Left ventricle myocardium inferior (tissue), 1 donor: ENCODE results near the gene RRM1. TPM values are rescaled to one million over a fixed set of nuclear protein-coding genes. Genes with fewer than 3 reads are reported as not detected.
"Not testable (repeated sequence)": the region's sequence is repeated elsewhere in the genome, so short reads cannot be mapped to it uniquely, and the experiment has no call there.

Experiments used
- DNase-seq: peaks from one replicate; pipeline ENCODE4 v3.0.0-alpha.2; 2020
- H3K27ac ChIP-seq: fragments of 200-600 bp; replicated peaks from 2 replicates; pipeline ENCODE4 v1.8.0; 2021
- H3K27me3 ChIP-seq: fragments of 200-600 bp; 2 replicates; pipeline ENCODE4 v1.8.0; 2021; ENCODE audit warnings: low read depth
- H3K36me3 ChIP-seq: fragments of 200-600 bp; 2 replicates; pipeline ENCODE4 v1.8.0; 2021
- H3K4me1 ChIP-seq: fragments of 200-600 bp; 2 replicates; pipeline ENCODE4 v1.8.0; 2021
- H3K4me3 ChIP-seq: fragments of 200-600 bp; 2 replicates; pipeline ENCODE4 v1.8.0; 2021; ENCODE audit warnings: mild to moderate bottlenecking, moderate library complexity
- H3K9me3 ChIP-seq: fragments of 200-600 bp; replicated peaks from 2 replicates; pipeline ENCODE4 v1.8.0; 2021
- intact Hi-C: fragments of 100-400 bp; cut with micrococcal nuclease; formaldehyde crosslinking; loops from one replicate; pipeline ENCODE4 v1.11.0; 2022
- total RNA-seq: library from RNA; stranded (reverse); fragmentation: NEBNext Ultra II Directional; extraction: Animal tissue kit (Norgen Biotek cat#: 25700); gene quantifications from one replicate; pipeline ENCODE4 v1.2.1, GENCODE V29; 2021
- TF ChIP-seq, protein P1 (sequence below): fragments of 200-600 bp; IDR thresholded peaks from 2 replicates; pipeline ENCODE4 v1.8.0; 2021; ENCODE audit warnings: antibody characterized with exemption, mild to moderate bottlenecking, borderline replicate concordance
- donor health status: DM: no; HTN: yes; CAD: no; lungs with severe emphysema.

RRM1 gene
- total RNA-seq, 1 donor from 2014 or later = 28.5 TPM

DNA sequence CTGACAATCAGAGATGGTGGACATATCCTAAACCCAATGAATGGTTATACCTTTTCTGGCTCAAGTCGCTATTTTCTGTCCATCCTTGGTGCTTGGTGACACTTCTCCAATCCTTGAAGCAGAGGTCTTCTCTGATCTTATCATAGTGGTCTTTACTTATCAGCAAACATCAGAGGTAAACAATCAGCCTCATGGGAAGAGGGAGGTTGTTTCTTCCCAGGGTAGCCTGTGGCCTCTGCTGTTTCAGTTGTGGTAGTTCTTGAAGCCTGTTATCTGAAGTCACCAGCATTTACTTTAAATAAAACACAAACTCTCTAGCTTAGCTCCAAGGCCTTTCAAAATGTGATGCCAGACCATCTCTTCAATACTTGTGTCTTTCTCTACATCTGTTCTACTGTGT is 66.7 kb downstream of the RRM1 start:
- Histone ChIP-seq H3K9me3 (no peaks in the 10 kb centered on the region), H3K27me3 (no peaks in the 10 kb centered on the region), H3K36me3 (no peaks in the 10 kb centered on the region), H3K27ac (no peak overlapping the region), H3K4me3 (no peak overlapping the region), H3K4me1 (no peaks in the 10 kb centered on the region)
- intact Hi-C loops = no loop called here
- DNase-seq = no peak
- TF ChIP-seq, protein P1, sequence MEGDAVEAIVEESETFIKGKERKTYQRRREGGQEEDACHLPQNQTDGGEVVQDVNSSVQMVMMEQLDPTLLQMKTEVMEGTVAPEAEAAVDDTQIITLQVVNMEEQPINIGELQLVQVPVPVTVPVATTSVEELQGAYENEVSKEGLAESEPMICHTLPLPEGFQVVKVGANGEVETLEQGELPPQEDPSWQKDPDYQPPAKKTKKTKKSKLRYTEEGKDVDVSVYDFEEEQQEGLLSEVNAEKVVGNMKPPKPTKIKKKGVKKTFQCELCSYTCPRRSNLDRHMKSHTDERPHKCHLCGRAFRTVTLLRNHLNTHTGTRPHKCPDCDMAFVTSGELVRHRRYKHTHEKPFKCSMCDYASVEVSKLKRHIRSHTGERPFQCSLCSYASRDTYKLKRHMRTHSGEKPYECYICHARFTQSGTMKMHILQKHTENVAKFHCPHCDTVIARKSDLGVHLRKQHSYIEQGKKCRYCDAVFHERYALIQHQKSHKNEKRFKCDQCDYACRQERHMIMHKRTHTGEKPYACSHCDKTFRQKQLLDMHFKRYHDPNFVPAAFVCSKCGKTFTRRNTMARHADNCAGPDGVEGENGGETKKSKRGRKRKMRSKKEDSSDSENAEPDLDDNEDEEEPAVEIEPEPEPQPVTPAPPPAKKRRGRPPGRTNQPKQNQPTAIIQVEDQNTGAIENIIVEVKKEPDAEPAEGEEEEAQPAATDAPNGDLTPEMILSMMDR = no peak

DNA sequence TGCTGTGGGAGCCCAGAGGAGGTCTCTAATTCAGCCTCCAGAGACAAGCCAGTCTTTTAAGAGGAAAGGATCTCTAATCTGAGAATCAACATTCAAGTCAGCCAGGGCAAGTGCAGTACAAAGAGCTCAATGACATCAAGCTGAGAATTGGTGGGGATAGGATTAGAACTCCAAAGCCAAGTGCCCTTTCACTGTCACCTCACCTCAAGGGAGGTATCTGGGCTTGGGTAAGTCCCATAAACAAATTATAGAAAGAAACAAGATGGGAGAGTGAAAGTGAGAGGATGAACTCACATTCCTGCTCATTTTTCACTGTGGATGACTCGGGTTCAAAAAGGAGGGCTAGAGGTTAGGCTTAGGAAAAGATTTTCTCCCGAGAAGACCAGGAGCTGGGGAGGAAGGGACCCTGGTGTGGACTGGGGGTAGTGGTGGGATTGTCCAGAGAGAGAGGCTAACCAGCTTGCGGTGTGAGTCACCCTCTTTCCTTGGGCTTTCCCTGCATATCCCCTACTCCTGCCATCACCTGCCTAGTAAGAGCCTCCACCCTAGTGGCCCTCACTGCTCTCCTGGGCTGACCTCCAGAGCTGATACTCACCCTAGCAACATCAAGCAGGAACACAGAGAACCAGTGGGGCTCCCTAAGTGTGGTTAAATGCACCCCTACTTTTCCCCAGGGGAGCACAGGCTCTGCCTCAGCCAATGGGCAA is 70.4 kb downstream of the RRM1 start:
- Histone ChIP-seq H3K4me3 (no peak overlapping the region), H3K9me3 (no peaks in the 10 kb centered on the region), H3K36me3 (no peaks in the 10 kb centered on the region), H3K27ac (no peak overlapping the region), H3K27me3 (no peaks in the 10 kb centered on the region), H3K4me1 (no peaks in the 10 kb centered on the region)
- no peak for DNase-seq
- TF ChIP-seq, protein P1 = no peak
- intact Hi-C loops = no loop called here

DNA sequence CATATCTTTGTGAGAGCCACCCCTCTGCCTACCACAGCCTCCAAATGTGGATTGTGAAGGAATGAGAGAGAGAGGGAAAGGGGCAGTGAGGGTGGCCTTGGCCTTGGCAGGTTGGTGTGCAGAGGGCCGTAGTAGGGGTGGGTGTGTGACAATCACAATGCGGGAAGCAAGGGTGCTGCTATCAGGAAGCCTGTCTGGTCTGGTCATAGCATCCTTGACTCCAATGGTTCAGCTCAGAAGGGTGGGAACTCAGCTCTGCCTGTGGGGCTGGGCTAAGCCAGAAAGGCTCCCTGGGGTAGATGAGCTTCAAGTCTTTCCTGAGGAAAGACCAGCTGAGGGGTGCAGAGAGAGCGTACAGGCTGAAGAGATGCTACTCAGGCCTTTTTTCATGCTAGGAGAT is 72.7 kb downstream of the RRM1 start:
- H3K36me3 ChIP-seq = no peaks in the 10 kb centered on the region
- no peak overlapping the region for H3K27ac ChIP-seq
- intact Hi-C loops = no loop called here
- DNase-seq = no peak
- no peak overlapping the region for H3K4me3 ChIP-seq
- no peaks in the 10 kb centered on the region for H3K9me3 ChIP-seq
- TF ChIP-seq, protein P1 = no peak
- no peaks in the 10 kb centered on the region for H3K27me3 ChIP-seq
- no peaks in the 10 kb centered on the region for H3K4me1 ChIP-seq

DNA sequence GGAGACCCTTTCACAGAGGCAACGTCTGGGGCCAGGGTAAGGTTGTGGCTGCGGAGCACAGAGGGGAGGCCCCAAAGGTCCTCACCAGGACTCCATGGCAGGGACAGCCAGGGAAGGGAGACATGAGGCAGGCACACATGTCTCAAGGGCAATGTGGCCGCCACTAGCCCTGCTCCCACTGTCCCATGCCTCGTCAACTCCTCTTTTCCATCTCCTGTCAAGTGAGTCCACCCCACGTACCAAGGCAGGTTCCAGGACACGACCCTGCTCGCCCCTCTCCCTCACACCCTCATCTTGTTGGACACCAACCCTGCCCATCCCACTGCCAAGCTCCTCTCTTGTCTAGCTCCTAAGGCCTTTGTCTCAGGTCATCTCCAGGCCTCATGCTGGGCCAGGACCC is 73.2 kb downstream of the RRM1 start:
- no peaks in the 10 kb centered on the region for H3K4me1 ChIP-seq
- H3K4me3 ChIP-seq = no peak overlapping the region
- no peaks in the 10 kb centered on the region for H3K27me3 ChIP-seq
- intact Hi-C loops = no loop called here
- TF ChIP-seq, protein P1 = no peak
- no peaks in the 10 kb centered on the region for H3K9me3 ChIP-seq
- DNase-seq = no peak
- H3K27ac ChIP-seq = no peak overlapping the region
- H3K36me3 ChIP-seq = no peaks in the 10 kb centered on the region

DNA sequence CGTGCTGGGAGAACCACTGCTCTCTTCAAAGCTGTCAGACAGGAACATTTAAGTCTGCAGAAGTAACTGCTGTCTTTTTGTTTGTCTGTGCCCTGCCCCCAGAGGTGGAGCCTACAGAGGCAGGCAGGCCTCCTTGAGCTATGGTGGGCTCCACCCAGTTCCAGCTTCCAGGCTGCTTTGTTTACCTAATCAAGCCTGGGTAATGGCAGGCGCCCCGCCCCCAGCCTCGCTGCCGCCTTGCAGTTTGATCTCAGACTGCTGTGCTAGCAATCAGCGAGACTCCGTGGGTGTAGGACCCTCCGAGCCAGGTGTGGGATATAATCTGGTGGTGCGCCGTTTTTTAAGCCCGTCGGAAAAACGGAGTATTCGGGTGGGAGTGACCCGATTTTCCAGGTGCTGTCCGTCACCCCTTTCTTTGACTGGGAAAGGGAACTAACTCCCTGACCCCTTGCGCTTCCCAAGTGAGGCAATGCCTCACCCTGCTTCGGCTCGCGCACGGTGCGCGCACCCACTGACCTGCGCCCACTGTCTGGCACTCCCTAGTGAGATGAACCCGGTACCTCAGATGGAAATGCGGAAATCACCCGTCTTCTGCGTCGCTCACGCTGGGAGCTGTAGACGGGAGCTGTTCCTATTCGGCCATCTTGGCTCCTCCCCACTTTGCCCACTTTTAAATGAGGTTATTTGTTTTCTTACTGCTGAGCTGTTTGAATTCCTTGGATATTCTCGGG is 81.2 kb downstream of the RRM1 start:
- H3K27ac ChIP-seq, H3K27me3 ChIP-seq, H3K4me3 ChIP-seq, intact Hi-C loops, H3K4me1 ChIP-seq, H3K36me3 ChIP-seq, H3K9me3 ChIP-seq, DNase-seq: not testable (repeated sequence)
